AG08395 (cell line): Measurements from ENCODE around the gene OR1L6.

Source experiments
- DNase-seq: peaks from one replicate; pipeline ENCODE4 v3.0.0; 2012; ENCODE audit warnings: mixed read lengths, low spot score

The OR1L6 gene, protein sequence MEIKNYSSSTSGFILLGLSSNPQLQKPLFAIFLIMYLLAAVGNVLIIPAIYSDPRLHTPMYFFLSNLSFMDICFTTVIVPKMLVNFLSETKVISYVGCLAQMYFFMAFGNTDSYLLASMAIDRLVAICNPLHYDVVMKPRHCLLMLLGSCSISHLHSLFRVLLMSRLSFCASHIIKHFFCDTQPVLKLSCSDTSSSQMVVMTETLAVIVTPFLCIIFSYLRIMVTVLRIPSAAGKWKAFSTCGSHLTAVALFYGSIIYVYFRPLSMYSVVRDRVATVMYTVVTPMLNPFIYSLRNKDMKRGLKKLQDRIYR

DNA sequence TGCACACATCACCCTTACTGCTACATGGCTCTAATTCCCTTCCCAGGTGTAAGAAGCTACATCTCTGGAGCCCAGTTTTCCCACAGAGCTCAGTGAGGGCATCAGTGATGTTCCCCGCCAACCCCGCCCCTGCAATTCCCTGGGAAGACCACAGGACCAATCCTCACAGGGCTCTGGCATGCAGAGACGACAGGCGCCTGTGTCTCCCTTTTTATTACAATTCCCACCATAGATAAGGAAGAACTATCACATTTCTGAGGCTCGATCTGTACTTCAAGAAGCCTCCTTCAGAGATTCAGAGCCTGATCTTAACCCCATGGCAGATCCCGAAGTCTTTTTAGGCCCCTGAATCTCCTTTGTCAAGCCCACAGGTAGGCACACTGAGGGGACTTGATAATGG lies at the start of gene OR1L6:
Gene OR1L6 (plus strand): TSS at position 301 of the 400 bp plus-strand sequence. CDS start 7,545 bp downstream, outside the sequence.
- no peak for DNase-seq

DNA sequence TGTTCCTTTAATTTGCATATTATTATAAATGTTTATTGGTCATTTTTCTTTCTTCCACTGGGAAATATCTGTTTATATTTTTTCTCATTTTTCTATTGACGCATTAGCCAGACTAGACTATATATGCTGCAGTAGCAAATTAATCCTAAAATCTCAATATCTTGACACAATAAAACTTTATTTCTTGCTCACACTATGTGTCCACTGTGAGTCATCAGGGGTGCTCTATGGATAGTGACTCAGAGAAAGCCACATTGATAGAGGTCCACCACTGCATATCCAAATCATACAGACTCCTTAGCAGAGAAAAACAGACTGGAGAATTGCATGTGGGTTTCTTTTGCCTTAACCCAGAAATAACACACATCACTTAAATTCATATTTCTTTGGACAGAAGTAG lies 46.4 kb upstream of the OR1L6 start:
- no peak for DNase-seq

DNA sequence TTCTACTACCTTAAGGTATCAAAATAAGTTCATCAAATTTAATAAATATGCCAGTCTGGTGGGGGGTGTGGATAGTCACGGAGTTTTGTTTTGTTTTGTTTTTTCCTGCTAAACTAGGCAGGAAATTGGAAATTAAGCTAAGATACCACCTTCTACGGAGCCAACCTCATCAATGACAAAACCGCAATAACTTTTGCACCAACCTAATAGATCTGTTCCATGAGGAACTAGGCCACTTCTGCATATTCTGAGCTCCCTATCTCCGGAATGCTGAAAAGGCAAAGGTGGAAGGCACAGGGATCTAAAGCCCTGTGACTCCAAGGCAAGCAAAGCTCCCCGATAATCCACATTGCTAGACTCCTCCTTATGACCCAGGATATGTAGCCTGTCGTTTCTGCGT lies 24.1 kb upstream of the OR1L6 start:
- DNase-seq: no peak

DNA sequence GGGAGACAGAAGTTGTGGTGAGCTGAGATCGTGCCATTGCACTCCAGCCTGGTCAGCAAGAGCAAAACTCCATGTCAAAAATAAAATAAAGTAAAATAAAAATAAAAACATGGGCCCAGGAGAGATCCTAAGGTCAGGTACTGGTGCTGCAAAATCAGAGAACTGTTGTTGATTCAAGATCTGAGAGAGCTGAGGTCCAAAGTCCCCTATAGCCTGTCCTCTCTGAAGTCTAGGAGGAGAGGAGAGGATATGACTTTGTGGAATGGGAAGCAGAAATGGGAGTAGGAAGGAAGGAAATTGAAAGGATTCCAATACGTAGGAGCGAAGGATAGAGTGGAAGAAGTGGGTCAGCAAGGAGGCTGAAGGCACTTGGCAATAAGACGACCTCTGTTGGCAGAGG lies 22.9 kb upstream of the OR1L6 start:
- no peak for DNase-seq

DNA sequence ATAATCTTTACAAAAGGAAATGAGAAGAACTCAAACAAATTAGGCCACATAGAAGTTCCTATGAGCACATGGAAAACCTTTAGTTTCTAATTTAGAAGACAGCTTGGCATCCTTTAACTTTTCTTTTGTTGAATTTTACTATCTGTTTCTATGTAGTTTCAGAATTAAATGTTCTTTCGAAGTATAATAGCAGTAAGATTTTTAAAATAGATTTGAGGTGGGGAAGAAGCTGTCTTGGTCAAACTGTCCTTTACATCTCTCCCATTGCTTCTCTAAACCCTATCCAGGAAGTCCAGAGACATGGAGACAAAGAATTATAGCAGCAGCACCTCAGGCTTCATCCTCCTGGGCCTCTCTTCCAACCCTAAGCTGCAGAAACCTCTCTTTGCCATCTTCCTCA lies 18.4 kb upstream of the OR1L6 start, which contains the start of gene OR1L4:
Gene OR1L4 (plus strand): TSS at position 301 of the 400 bp plus-strand sequence. CDS start 0 bp downstream, at position 301.
- DNase-seq: no peak

DNA sequence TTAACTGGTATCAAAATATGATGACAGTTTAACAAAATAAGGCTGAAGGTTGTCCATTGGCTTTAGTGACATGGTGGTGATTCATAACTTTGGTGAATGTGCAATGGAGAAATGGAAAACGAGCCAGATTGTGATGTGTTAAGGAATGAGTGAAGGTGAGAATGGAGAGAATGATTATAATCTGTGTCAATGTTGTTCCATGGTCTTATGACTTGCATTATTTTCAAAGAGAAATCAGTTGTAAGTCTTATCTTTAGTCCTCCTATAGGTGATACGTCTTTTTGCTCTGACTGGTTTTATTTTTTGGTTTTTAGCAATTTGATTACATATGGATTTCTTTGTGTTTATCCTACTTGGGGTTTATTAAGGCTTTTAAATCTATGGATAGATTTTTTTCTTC lies 12.7 kb downstream of the OR1L6 start:
- DNase-seq: no peak

DNA sequence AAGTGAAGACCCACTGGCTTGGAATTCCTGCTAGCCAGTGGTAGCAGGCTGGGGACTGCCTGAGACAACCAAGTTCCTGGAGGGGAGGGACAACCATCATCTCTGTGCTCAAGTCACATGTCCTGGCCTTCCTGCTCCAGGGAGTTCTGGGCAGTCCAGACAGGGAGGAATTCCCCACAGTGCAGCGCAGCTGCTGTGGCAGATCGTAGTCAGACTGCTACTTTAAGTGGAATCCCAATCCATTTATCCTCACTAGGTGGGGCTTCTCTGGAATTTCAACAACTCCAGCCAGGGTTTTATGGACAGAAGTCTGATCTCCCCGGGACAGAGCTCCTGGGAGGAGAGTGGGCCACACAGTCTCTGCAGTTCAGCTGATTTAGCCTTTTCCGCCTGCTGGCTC lies 25.7 kb downstream of the OR1L6 start:
- DNase-seq: no peak

DNA sequence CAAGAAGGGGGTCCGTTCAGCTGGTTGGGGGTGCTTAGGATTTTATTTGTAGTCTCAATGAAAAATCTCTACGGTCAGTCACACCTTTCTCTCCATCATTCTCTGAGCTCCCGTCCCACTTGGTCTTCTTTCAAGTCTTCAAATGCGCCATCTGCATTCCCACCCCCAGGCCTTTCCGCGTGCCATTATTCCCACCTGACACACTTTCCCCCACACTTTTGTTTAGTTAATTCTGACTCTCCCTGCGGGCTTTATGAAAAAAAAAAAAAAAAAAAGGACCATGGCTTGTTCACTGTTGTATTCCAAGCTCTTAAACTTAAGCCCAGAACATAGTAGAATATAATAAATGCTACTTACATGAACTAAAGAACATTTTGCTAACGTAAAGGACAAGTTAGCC lies 34.9 kb downstream of the OR1L6 start:
- no peak for DNase-seq

DNA sequence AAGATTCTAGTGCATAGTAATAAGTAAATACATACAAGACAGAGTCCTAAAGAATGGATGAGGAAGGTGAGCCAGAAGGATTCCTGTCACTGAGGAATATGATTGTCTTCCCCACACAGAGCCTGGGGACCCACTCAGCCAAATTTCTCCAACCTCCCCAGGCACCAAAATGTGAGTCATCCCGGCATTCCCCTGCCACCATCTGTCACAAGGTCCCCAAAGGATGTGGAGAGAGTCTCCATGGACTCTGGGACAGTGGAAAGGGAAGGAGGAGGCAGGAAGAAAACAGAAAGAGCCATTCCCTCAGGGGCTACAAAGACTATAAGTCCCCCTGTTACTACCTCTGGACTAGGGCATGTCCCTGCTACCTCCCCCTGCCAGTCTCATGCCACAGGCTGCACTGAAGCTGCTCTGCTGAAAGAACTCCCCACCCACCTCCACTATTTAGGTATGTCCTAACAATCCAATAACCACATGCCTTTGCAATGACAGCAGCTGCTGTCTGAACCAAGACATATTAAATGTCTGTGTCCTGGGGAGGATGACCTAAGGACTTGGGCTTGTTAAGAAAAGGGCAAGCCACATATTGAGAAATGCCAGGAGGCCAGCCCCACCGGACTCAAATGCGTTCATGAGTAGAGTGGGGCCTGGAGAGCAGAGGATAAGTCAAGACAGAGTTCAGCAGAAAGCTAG lies 36.0 kb downstream of the OR1L6 start:
- DNase-seq: peak; percentile 90

DNA sequence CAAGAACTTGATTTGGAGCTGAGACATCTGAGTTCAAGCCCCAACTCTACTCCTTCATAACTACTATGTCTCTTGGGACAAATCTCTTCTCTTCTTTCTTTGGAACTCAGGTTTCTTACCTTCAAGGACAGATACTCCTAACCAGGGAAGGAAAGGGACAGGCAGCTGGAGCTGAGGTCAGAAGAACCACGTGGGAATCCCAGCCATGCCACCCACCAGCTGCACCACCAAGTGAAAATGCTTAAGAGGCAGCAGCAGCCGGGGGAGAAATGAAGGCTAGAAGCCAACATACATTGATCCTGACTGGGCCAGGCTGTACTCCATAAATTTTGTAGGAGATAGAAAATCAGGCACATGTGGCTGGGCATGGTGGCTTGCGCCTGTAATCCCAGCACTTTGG lies 37.1 kb downstream of the OR1L6 start:
- no peak for DNase-seq

DNA sequence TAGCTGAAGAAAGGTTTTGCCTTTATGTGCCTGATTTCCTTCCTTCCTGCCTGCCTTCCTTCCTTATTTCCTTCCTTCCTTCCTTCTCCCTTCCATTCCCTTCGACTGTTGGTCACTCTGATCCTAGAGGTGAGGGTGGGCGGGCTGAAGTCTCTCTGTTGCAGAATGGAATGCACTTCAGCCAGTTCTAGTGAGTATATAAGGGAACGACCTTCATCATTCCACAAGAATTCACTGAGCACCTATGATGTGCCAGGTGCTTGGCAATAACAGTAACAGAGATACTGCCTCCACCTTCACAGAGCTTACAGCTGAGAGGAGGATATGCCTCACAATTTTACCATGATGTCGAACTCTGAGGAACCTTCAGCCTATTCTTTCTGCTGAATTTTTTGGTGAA lies 37.9 kb downstream of the OR1L6 start:
- DNase-seq: no peak

DNA sequence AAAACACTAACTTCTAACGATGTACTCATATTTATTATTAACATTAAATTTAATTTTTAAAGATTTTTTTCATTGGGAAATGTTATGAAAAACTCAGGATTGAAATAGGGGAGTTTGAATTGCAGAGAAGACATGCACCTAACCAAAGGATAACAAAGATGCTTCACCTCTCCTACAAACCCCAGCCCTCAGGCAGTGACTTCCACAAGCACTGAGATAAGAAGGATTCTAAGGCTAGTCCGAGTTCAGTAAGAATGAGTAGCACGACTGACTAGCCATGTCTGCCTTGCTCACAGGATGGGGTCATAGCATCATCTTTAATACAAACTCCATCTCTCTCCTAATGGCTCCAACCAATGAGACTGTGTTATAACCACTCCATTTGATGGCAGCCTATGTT lies 39.6 kb downstream of the OR1L6 start:
- DNase-seq: no peak

DNA sequence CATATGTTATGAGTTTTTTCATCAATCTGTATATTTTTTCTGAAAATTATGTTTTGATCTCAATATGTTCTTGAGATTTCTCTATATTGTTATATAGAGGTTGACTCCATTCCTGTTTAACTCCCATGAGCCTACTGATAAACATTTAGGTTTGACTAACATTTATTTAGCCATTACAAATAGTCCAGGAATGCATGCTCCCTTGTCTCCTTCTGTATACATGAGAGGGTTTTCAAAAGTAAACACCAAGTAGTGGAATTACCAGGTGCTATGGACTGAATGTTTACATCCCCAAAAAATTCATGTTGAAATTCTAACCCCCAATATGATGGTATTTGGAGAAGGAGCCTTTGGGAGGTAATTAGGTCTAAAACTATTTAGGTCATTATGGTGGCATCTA lies 43.2 kb downstream of the OR1L6 start:
- DNase-seq: no peak

DNA sequence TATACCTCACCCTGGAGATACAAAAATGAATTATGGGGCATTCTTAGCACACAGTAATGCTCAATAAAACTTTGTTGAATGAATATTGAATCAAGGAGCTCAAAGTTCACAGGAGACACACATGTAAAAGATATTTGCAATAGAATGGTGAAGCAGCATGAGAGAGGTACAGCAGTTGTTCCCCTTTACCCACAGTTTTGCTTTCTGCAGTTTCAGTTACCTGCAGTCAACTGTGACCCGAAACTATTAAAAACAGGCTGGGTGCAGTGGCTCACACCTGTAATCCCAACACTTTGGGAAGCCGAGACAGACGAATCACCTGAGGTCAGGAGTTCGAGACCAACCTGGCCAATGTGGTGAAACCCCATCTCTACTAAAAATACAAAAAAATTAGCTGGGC lies 44.2 kb downstream of the OR1L6 start:
- DNase-seq: no peak

DNA sequence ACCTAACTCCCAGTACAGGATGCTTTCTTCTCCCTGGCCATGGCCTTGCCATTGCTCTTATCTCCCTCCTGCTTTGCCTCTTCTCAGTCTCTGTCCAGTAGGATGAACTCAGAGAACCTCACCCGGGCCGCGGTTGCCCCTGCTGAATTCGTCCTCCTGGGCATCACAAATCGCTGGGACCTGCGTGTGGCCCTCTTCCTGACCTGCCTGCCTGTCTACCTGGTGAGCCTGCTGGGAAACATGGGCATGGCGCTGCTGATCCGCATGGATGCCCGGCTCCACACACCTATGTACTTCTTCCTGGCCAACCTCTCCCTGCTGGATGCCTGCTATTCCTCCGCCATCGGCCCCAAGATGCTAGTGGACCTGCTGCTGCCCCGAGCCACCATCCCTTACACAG lies 46.7 kb downstream of the OR1L6 start, which contains the start of gene OR5C1:
Gene OR5C1 (plus strand): TSS at position 103 of the 400 bp plus-strand sequence. CDS start 0 bp downstream, at position 103.
- DNase-seq: no peak

DNA sequence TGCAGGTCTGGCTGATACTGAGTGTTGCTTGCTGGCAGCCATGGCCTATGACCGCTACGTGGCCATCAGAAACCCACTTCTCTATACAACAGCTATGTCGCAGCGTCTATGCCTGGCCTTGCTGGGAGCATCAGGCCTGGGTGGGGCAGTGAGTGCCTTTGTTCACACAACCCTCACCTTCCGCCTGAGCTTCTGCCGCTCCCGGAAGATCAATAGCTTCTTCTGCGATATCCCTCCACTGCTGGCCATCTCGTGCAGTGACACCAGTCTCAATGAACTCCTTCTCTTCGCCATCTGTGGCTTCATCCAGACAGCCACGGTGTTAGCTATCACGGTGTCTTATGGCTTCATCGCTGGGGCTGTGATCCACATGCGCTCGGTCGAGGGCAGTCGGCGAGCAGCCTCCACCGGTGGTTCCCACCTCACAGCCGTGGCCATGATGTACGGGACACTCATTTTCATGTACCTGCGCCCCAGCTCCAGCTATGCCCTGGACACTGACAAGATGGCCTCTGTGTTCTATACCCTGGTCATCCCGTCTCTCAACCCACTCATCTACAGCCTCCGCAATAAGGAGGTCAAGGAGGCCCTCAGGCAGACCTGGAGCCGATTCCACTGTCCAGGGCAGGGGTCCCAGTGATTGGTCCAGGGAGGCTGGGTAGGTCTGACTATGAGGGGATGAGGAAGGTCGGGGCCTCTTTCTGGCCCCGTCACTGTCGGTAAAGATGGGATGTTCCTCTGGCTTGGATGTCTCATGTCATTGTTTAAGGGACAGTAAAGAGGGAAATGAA lies 47.3 kb downstream of the OR1L6 start:
- DNase-seq: no peak

DNA sequence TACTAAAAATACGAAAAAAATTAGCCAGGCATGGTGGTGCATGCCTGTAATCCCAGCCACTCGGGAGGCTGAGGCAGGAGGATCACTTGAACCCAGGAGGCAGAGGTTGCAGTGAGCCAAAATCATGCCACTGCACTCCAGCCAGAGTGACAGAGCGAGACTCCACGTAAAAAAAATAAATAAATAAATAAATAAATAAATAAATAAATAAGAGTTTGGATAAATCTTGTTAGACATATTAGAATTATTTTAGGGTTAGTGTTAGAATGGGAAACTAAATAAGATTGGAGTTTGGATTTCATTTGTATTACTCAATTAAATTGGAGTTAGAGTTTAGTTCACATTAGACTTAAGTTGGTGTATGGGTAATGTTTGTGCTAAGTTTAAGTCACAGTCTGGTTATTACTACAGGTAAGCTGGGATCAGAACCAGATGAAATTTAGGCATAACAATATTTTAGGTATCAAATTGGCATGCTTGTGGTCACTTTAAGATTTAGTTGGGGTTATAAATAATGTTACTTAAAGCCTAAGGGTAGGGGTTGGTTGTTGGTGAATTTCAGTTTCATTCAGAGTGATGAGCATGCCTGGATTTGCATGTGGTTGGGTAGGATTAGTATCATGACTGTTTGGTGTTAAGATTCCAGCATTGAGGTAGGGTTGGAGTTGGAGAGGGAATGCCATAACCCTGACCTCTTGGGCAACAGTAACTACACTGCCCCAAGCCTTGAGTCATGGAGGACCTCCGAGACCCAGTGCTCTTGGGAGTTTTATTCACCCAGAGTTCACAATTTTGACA lies 50.0 kb downstream of the OR1L6 start:
- no peak for DNase-seq

DNA sequence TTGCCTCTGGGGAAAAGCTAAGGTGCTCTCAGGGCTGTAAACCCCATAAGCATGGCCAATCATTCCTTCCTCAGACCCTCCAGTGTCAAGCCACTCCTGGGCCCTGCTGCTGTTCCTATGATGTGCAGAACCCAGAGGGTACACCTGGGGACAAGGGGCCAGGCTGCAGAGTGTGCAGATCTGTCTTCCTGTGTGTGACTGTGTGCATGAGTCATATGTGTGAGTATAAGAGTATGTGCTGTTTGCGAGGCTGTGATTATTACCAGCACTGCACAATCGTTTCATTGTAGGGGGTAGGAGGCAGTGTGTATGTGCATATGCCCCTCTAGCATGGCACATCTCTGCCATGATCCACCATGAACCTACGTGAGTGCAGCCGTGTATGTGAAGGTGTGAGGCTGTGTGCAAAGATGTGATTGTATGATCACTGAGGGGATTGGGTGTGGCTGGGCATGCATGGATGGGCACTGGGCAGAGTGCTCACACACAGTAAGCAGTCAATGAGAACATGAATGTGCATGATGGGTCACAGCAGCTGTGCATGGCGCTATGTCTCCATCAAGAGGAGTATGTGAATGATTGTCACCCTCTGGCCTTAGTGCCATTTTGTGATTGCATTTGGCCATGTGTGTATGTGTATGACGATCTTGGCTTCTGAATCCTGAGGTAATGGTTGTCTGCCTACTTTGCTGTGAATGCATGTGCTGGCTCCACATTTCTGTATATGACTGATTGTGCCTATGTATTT lies 55.4 kb downstream of the OR1L6 start:
- no peak for DNase-seq
